GM19328 (cell line): Measurements from ENCODE around the gene OR10G4.
"Not testable (repeated sequence)": the region's sequence is repeated elsewhere in the genome, so short reads cannot be mapped to it uniquely, and the experiment has no call there.

Experiments
- ATAC-seq: cut with Tn5 transposase; IDR thresholded peaks from one replicate; pipeline ENCODE4 v1.9.1; 2021; ENCODE audit warnings: mild to moderate bottlenecking, moderate library complexity; ENCODE audit not compliant: unreplicated experiment

OR10G4 gene

GRCh38 chr11:124012697-124013096 is at the start of gene OR10G4:
OR10G4 (plus strand) TSS chr11:124012997; CDS start chr11:124015575, 2,578 bp downstream.
- no peak for ATAC-seq

- no peak for ATAC-seq
These were observed 39.0 kb upstream of the OR10G4 start for GRCh38 chr11:123973816-123974215.

- ATAC-seq: no peak
These were observed 35.8 kb upstream of the OR10G4 start for GRCh38 chr11:123976770-123977560.

GRCh38 chr11:123977731-123978347 is 35.0 kb upstream of the OR10G4 start, which contains the start of gene OR10S1:
OR10S1 (minus strand) TSS chr11:123977781; CDS start chr11:123977664, 117 bp downstream.
- no peak for ATAC-seq

GRCh38 chr11:123979311-123979710 is 33.5 kb upstream of the OR10G4 start:
- ATAC-seq: no peak

GRCh38 chr11:123995119-123995518 is 17.7 kb upstream of the OR10G4 start, which contains the start of gene OR10G6:
OR10G6 (minus strand) TSS chr11:123995161; CDS start chr11:123995161, 0 bp downstream.
- ATAC-seq: no peak

- not testable (repeated sequence) for ATAC-seq
These were observed 3.0 kb downstream of the OR10G4 start for GRCh38 chr11:124015837-124016236.

GRCh38 chr11:124026498-124026897 is 13.7 kb downstream of the OR10G4 start, which contains the start of gene OR10G8:
OR10G8 (plus strand) TSS chr11:124026798; CDS start chr11:124029623, 2,825 bp downstream.
- no peak for ATAC-seq

- no peak for ATAC-seq
These were observed 23.9 kb downstream of the OR10G4 start for GRCh38 chr11:124036666-124037065.

GRCh38 chr11:124039557-124039956 is 26.8 kb downstream of the OR10G4 start:
- no peak for ATAC-seq

GRCh38 chr11:124041254-124041653 is 28.5 kb downstream of the OR10G4 start, which contains the start of gene OR10G7:
OR10G7 (minus strand) TSS chr11:124041325; CDS start chr11:124039001, 2,324 bp downstream.
- no peak for ATAC-seq

GRCh38 chr11:124043420-124043819 is 30.6 kb downstream of the OR10G4 start:
- ATAC-seq: no peak

GRCh38 chr11:124050748-124051147 is 38.0 kb downstream of the OR10G4 start:
- no peak for ATAC-seq

GRCh38 chr11:124052966-124053365 is 40.2 kb downstream of the OR10G4 start:
- no peak for ATAC-seq
